Glutamatergic neuron (in vitro differentiated cells): ENCODE measurements around the gene COPS3. TPM values are rescaled to one million over a fixed set of nuclear protein-coding genes. Genes with fewer than 3 reads are reported as not detected.

Source experiments
- DNase-seq: peaks from one replicate; pipeline ENCODE4 v3.0.0; 2022
- H3K27ac Mint-ChIP-seq: one replicate; pipeline ENCODE4 v1.8.0; 2020; ENCODE audit warnings: mild to moderate bottlenecking, mixed read lengths, inconsistent platforms; ENCODE audit not compliant: unreplicated experiment
- H3K27me3 Mint-ChIP-seq: one replicate; pipeline ENCODE4 v1.8.0; 2020; ENCODE audit warnings: mild to moderate bottlenecking, moderate library complexity, mixed read lengths, inconsistent platforms; ENCODE audit not compliant: unreplicated experiment
- H3K36me3 Mint-ChIP-seq: one replicate; pipeline ENCODE4 v1.8.0; 2020; ENCODE audit warnings: mild to moderate bottlenecking, mixed read lengths, inconsistent platforms; ENCODE audit not compliant: unreplicated experiment
- H3K4me1 Mint-ChIP-seq: one replicate; pipeline ENCODE4 v1.8.0; 2020; ENCODE audit warnings: mild to moderate bottlenecking, low read depth, mixed read lengths, inconsistent platforms; ENCODE audit not compliant: unreplicated experiment
- H3K4me3 Mint-ChIP-seq: one replicate; pipeline ENCODE4 v1.8.0; 2020; ENCODE audit warnings: mild to moderate bottlenecking, mixed read lengths, inconsistent platforms; ENCODE audit not compliant: unreplicated experiment
- H3K9me3 Mint-ChIP-seq: one replicate; pipeline ENCODE4 v1.8.0; 2020; ENCODE audit warnings: mild to moderate bottlenecking, moderate library complexity, mixed read lengths, inconsistent platforms; ENCODE audit not compliant: unreplicated experiment
- total RNA-seq: library from RNA; stranded (reverse); fragmentation: NEBNext Ultra II Directional; extraction: Animal tissue kit (Norgen Biotek cat#: 25700); gene quantifications from one replicate; pipeline ENCODE4 v1.2.1, GENCODE V29; 2021; ENCODE audit not compliant: unreplicated experiment
- TF ChIP-seq, protein P1 (sequence below): fragments of 200-600 bp; sonication (generic); IDR thresholded peaks from one replicate; pipeline ENCODE4 v1.5.0; 2021; ENCODE audit not compliant: partially characterized antibody, unreplicated experiment

The COPS3 gene
- total RNA-seq, 1 donor from 2014 or later: 71.7 TPM

DNA sequence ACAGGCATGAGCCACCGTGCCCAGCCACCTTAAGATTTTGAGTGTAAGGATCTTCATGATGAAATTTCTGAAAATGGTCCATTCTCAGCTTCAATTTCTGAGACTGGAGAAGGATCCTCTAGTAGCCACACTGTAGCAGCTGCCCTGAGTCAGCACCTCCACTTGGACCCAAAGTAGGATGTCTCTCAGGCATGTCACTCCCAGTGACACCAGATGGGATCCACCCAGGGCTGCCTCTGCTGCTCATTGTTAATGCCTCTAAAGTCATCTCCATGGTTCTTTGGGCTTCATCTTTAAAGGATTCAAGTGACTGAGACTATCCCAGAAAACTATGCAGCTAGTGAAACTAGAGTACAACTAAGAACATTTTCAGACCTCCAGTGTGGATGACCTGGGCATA is 82.8 kb downstream of the COPS3 start:
- Mint-ChIP-seq H3K9me3 (no peaks in the 10 kb centered on the region), H3K4me3 (no peak overlapping the region), H3K27me3 (peaks cover 3% of the 10 kb centered on the region), H3K36me3 (no peaks in the 10 kb centered on the region), H3K27ac (no peak overlapping the region), H3K4me1 (peaks cover 23% of the 10 kb centered on the region)
- no peak for DNase-seq
- TF ChIP-seq, protein P1, sequence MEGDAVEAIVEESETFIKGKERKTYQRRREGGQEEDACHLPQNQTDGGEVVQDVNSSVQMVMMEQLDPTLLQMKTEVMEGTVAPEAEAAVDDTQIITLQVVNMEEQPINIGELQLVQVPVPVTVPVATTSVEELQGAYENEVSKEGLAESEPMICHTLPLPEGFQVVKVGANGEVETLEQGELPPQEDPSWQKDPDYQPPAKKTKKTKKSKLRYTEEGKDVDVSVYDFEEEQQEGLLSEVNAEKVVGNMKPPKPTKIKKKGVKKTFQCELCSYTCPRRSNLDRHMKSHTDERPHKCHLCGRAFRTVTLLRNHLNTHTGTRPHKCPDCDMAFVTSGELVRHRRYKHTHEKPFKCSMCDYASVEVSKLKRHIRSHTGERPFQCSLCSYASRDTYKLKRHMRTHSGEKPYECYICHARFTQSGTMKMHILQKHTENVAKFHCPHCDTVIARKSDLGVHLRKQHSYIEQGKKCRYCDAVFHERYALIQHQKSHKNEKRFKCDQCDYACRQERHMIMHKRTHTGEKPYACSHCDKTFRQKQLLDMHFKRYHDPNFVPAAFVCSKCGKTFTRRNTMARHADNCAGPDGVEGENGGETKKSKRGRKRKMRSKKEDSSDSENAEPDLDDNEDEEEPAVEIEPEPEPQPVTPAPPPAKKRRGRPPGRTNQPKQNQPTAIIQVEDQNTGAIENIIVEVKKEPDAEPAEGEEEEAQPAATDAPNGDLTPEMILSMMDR: no peak

DNA sequence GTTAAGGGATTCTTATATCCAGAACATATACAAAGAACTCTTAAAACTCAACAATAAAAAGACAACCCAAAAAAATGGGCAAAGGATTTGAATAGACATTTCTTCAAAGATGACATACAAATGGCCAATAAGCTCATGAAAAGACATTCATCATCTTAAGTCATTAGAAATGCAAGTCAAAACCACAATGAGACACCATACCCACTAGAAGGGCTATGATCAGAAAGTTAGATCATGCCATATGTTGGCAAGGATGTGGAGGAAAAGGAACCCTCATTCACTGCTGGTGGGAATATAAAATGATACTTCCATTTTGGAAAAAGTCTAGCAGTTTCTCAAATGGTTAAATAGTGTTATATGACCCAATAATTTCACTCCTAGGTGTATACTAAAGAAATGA is 84.3 kb downstream of the COPS3 start:
- H3K4me1 Mint-ChIP-seq: peaks cover 25% of the 10 kb centered on the region
- no peak overlapping the region for H3K4me3 Mint-ChIP-seq
- H3K9me3 Mint-ChIP-seq: peaks cover 2% of the 10 kb centered on the region
- DNase-seq: no peak
- H3K27ac Mint-ChIP-seq: peak overlapping the region; percentile 8
- TF ChIP-seq, protein P1: no peak
- H3K36me3 Mint-ChIP-seq: no peaks in the 10 kb centered on the region
- peaks cover 3% of the 10 kb centered on the region for H3K27me3 Mint-ChIP-seq

Other genes starting within 250 kb of the COPS3 start
- gene MPRIP, start 238.8 kb downstream of the COPS3 start, total RNA-seq: 863 TPM
- gene PLD6, start 74.9 kb downstream of the COPS3 start, total RNA-seq: 1.1 TPM
- 131 TPM for gene FLCN, start 44.1 kb downstream of the COPS3 start, total RNA-seq
- gene NT5M, start 22.1 kb upstream of the COPS3 start, total RNA-seq: 8.2 TPM
- gene MED9, start 195.8 kb upstream of the COPS3 start, total RNA-seq: 23.2 TPM
- 140 TPM for gene RASD1, start 215.1 kb upstream of the COPS3 start, total RNA-seq